KMS-11 (cell line): ENCODE measurements around the gene B4GALNT3.

Source experiments
- H2AFZ ChIP-seq: fragments of 200-600 bp; sonication (generic); 2 replicates; pipeline ENCODE4 v1.6.1; 2016; ENCODE audit warnings: antibody characterized with exemption, mixed run types, low read depth
- H3K27ac ChIP-seq: fragments of 200-600 bp; sonication (generic); 2 replicates; pipeline ENCODE4 v1.6.1; 2016; ENCODE audit warnings: mild to moderate bottlenecking, mixed run types
- H3K27me3 ChIP-seq: fragments of 200-600 bp; sonication (generic); 2 replicates; pipeline ENCODE4 v1.6.1; 2017; ENCODE audit warnings: mild to moderate bottlenecking, low read depth, mixed run types, moderate library complexity; ENCODE audit not compliant: insufficient read depth
- H3K36me3 ChIP-seq: fragments of 200-600 bp; sonication (generic); 2 replicates; pipeline ENCODE4 v1.6.1; 2017; ENCODE audit warnings: mild to moderate bottlenecking, mixed run types; ENCODE audit not compliant: insufficient read depth
- H3K4me1 ChIP-seq: fragments of 200-600 bp; sonication (generic); 2 replicates; pipeline ENCODE4 v1.6.1; 2016; ENCODE audit warnings: mild to moderate bottlenecking, low read depth, mixed run types; ENCODE audit not compliant: poor library complexity, severe bottlenecking
- H3K4me2 ChIP-seq: fragments of 200-600 bp; sonication (generic); 2 replicates; pipeline ENCODE4 v1.7.0; 2016; ENCODE audit warnings: mild to moderate bottlenecking, mixed run types
- H3K4me3 ChIP-seq: fragments of 200-600 bp; sonication (generic); IDR thresholded peaks from 2 replicates; pipeline ENCODE4 v1.6.1; 2017; ENCODE audit warnings: low read depth, low read length, mixed read lengths; ENCODE audit not compliant: insufficient read depth
- H3K79me2 ChIP-seq: fragments of 200-600 bp; sonication (generic); 2 replicates; pipeline ENCODE4 v1.6.1; 2016; ENCODE audit warnings: low read depth, mixed run types; ENCODE audit not compliant: insufficient read depth
- H3K9ac ChIP-seq: fragments of 200-600 bp; sonication (generic); 2 replicates; pipeline ENCODE4 v1.6.1; 2016; ENCODE audit warnings: mild to moderate bottlenecking, mixed run types
- H4K20me1 ChIP-seq: fragments of 200-600 bp; sonication (generic); 2 replicates; pipeline ENCODE4 v1.6.1; 2016; ENCODE audit warnings: mild to moderate bottlenecking, mixed run types; ENCODE audit not compliant: insufficient read depth
- TF ChIP-seq, protein P1 (sequence below): fragments of 200-600 bp; sonication (generic); conservative IDR thresholded peaks from 2 replicates; pipeline ENCODE4 v1.6.1; 2017; ENCODE audit warnings: low read depth, mild to moderate bottlenecking, antibody characterized with exemption, low read length, moderate library complexity, mixed read lengths

The B4GALNT3 gene

DNA sequence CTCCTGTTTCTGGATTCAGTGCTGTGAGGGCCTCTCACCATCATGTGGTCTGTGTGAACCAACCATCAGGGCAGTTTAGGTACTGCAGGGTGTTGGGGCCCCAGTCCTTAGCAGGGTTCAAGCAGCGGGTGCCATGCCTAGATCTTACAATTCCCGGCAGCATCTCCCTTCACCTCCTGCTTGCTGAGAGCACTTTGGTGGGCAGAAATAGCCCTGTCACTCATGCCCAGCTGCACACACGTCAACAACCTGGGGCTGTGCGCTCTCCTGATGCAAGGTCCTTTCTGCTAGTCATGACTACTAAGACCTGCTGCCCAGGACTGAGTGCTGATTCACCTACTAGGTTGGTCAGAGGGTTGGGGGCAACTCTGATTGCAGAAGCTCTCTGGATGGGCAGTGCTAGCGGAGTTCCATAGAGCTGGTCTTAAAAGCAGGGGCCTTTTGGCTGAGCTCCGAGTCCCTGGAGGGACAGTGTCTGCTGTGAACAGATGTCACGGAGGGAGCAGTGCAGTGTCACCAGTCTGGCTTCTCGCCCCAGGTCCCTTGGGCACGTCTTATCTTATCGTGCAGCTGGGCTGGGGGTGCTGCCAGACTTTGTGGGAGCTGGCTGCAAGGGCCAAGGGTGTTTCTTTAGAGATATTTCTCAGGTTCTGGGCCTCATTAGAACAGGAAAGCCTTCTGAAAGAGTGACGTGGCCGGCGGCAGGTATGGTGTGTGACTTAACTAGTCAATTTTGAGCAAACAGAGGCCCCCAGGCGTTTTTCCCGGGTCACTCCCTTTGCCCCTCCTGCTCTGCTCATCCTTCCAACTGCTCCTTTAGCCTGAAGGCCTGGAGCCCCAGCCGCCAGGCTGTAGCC is 131.7 kb downstream of the B4GALNT3 start:
- H3K27ac ChIP-seq = no peak overlapping the region
- no peaks in the 10 kb centered on the region for H3K36me3 ChIP-seq
- H3K4me3 ChIP-seq = no peak overlapping the region
- TF ChIP-seq, protein P1, sequence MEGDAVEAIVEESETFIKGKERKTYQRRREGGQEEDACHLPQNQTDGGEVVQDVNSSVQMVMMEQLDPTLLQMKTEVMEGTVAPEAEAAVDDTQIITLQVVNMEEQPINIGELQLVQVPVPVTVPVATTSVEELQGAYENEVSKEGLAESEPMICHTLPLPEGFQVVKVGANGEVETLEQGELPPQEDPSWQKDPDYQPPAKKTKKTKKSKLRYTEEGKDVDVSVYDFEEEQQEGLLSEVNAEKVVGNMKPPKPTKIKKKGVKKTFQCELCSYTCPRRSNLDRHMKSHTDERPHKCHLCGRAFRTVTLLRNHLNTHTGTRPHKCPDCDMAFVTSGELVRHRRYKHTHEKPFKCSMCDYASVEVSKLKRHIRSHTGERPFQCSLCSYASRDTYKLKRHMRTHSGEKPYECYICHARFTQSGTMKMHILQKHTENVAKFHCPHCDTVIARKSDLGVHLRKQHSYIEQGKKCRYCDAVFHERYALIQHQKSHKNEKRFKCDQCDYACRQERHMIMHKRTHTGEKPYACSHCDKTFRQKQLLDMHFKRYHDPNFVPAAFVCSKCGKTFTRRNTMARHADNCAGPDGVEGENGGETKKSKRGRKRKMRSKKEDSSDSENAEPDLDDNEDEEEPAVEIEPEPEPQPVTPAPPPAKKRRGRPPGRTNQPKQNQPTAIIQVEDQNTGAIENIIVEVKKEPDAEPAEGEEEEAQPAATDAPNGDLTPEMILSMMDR = no peak
- no peaks in the 10 kb centered on the region for H4K20me1 ChIP-seq
- H3K9ac ChIP-seq = no peak overlapping the region
- no peaks in the 10 kb centered on the region for H3K27me3 ChIP-seq
- no peak overlapping the region for H3K4me2 ChIP-seq
- no peaks in the 10 kb centered on the region for H3K4me1 ChIP-seq
- no peak overlapping the region for H2AFZ ChIP-seq
- H3K79me2 ChIP-seq = no peaks in the 10 kb centered on the region

DNA sequence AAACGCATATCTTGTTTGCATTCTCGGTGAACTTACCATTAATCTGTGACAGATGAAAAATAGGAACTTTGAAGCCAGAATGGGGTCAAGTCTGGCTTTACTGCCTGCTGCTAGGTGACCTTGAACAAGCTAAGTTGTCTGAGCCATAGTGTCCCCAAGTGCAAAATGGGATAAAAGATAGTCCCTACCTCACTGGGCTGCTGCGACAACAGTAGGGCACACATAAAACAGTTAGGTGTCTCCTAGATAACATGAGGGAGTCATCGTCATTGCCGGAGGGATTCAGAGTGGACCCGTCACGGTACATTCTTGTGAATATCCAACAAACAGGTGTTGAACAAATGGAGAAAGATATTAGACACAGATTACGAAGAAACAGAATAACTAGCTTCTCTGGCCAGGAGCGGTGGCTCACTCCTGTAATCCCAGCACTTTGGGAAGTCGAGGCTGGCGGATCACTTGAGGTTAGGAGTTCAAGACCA is 132.3 kb downstream of the B4GALNT3 start:
- Histone ChIP-seq H3K27me3 (no peaks in the 10 kb centered on the region), H3K4me1 (no peaks in the 10 kb centered on the region), H3K27ac (no peak overlapping the region), H2AFZ (no peak overlapping the region), H3K9ac (no peak overlapping the region), H3K4me2 (no peak overlapping the region), H3K36me3 (no peaks in the 10 kb centered on the region), H4K20me1 (no peaks in the 10 kb centered on the region), H3K79me2 (no peaks in the 10 kb centered on the region), H3K4me3 (no peak overlapping the region)
- TF ChIP-seq, protein P1 = no peak

DNA sequence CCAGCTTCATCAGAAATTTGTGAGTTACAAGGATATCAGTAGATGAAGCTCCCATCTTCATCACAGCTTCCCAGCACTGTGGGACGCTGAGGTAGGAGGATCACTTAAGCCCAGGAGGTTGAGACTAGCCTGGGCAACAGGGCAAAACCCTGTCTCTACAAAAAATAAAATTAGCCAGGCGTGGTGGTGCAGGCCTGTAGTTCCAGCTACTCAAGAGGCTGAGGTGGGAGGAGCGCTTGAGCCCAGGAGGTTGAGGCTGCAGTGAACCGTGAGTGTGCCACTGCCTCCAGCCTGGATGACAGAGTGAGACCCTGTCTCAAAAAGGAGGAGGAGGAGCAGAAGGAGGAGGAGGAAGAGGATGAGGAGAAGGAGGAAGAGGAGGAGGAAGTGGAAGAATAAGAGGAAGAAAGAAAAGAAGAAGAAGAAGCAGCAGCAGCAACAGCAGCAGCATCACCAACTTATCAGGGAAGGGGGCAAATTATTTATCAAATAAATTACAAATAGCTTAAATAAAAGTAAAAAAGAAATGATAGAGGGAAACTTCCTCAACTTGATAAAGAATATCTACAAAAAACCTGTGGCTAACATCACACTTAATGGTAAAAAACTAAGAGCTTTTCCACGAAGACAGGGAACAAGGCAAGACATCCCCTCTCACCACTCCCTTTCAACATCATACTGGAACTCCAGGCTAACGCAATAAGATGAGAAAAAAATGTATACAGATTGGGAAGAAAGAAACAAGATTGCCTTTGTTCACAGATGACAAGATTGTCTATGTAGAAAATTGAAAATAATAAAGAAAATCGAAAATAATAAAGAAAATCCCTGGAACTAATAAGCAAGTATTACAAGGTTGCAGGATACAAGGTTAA is 133.9 kb downstream of the B4GALNT3 start:
- Histone ChIP-seq H4K20me1 (no peaks in the 10 kb centered on the region), H3K4me2 (no peak overlapping the region), H3K9ac (no peak overlapping the region), H3K4me1 (no peaks in the 10 kb centered on the region), H2AFZ (no peak overlapping the region), H3K4me3 (no peak overlapping the region), H3K27me3 (no peaks in the 10 kb centered on the region), H3K36me3 (no peaks in the 10 kb centered on the region), H3K79me2 (no peaks in the 10 kb centered on the region), H3K27ac (no peak overlapping the region)
- TF ChIP-seq, protein P1 = no peak

DNA sequence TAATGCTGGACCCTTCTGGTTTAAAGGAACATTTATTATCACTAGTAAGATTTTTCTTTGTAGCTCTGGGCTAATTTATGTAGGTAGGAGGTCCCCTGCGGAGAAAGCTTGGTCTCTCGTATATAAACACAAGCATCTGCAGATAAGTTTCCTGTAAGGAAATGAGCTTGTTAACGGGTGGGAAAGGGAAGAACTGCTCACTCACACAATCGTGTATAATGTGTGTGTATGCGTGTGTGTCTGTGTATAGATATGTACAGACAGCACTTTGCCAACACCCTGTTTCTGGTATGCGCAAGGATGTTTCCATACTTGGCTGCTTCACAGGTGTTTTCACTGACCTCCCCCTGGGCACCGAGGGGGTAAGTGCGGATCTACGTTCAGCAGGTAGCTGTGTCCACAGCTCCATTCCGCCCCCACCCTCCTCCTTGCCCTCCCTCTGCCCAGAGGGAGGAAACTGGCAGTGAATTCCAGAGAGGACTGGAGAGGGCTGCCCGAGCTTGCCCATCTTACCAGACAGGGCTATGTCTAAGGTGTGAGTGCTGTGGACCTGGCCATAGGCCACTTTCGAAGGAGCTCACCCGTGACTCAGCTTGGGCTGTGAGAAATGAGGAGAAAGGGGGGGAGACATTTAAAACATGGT is 138.3 kb downstream of the B4GALNT3 start:
- no peaks in the 10 kb centered on the region for H3K4me1 ChIP-seq
- TF ChIP-seq, protein P1 = no peak

More for the DNA sequence above, 138.3 kb downstream of the B4GALNT3 start:
- H4K20me1 ChIP-seq = no peaks in the 10 kb centered on the region
- H3K4me3 ChIP-seq = no peak overlapping the region
- H3K9ac ChIP-seq = no peak overlapping the region
- H3K4me2 ChIP-seq = no peak overlapping the region
- H3K27ac ChIP-seq = no peak overlapping the region
- H2AFZ ChIP-seq = no peak overlapping the region
- no peaks in the 10 kb centered on the region for H3K27me3 ChIP-seq
- H3K36me3 ChIP-seq = no peaks in the 10 kb centered on the region
- H3K79me2 ChIP-seq = no peaks in the 10 kb centered on the region
